Measurements from ENCODE around the gene FBXL19. TPM values are rescaled to one million over a fixed set of nuclear protein-coding genes. Genes with fewer than 3 reads are reported as not detected.
A peak's percentile ranks its signal among the peaks of the same experiment; 100 is the strongest.

The FBXL19 gene
- total and polyA plus RNA-seq, 9 of the 15 experiments (the other 6 are each of a cell fraction or from before 2014, with no cell fraction given), result 0.13 to 48.0 (median 13.5) TPM; not detected in 1

GRCh38 chr16:30922960-30923535, 324 bp upstream of the FBXL19 start (continued):
- TF ChIP-seq ZNF584 (CRISPR knock-in tag; IDR thresholded peaks at IDR 0.05; ENCODE audit: low read depth) (peak; percentile 93), GATAD2B (IDR thresholded peaks at IDR 0.05; ENCODE audit: borderline replicate concordance) (no peak), SMAD3 (CRISPR knock-in tag; conservative IDR thresholded peaks at IDR 0.05) (0 out of 2 replicates have a peak, but pooled peaks have one; percentile 58), KDM5B (IDR thresholded peaks at IDR 0.05; ENCODE audit: insufficient replicate concordance, low read depth, low read length) (peak; percentile 78), PTBP1 (IDR thresholded peaks at IDR 0.05; ENCODE audit: low read depth, low read length) (no peak), MECOM (CRISPR knock-in tag; IDR thresholded peaks at IDR 0.05) (no peak), DMBX1 (CRISPR knock-in tag; IDR thresholded peaks at IDR 0.05; ENCODE audit: borderline replicate concordance) (peak; percentile 94), FOXA1 (IDR thresholded peaks at IDR 0.05; ENCODE audit: borderline replicate concordance) (no peak), ZEB2 (IDR thresholded peaks at IDR 0.05) (peak; percentile 93), NR1H2 (CRISPR knock-in tag; IDR thresholded peaks at IDR 0.05) (no peak), REST (IDR thresholded peaks at IDR 0.05; ENCODE audit: borderline replicate concordance) (no peak; the same call in 1 of the 2 replicates), REST (CRISPR knock-in tag; IDR thresholded peaks at IDR 0.05; ENCODE audit: low read depth) (0 out of 2 replicates have a peak, but pooled peaks have one; percentile 61), CCAR2 (IDR thresholded peaks at IDR 0.05; ENCODE audit: low read depth, low read length) (no peak), ZNF354B (CRISPR knock-in tag; IDR thresholded peaks at IDR 0.05) (0 out of 2 replicates have a peak, but pooled peaks have one; percentile 43)
- TF ChIP-seq, protein P1, sequence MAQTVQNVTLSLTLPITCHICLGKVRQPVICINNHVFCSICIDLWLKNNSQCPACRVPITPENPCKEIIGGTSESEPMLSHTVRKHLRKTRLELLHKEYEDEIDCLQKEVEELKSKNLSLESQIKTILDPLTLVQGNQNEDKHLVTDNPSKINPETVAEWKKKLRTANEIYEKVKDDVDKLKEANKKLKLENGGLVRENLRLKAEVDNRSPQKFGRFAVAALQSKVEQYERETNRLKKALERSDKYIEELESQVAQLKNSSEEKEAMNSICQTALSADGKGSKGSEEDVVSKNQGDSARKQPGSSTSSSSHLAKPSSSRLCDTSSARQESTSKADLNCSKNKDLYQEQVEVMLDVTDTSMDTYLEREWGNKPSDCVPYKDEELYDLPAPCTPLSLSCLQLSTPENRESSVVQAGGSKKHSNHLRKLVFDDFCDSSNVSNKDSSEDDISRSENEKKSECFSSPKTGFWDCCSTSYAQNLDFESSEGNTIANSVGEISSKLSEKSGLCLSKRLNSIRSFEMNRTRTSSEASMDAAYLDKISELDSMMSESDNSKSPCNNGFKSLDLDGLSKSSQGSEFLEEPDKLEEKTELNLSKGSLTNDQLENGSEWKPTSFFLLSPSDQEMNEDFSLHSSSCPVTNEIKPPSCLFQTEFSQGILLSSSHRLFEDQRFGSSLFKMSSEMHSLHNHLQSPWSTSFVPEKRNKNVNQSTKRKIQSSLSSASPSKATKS (CRISPR knock-in tag; IDR thresholded peaks at IDR 0.05), result no peak
- TF ChIP-seq, protein P2, sequence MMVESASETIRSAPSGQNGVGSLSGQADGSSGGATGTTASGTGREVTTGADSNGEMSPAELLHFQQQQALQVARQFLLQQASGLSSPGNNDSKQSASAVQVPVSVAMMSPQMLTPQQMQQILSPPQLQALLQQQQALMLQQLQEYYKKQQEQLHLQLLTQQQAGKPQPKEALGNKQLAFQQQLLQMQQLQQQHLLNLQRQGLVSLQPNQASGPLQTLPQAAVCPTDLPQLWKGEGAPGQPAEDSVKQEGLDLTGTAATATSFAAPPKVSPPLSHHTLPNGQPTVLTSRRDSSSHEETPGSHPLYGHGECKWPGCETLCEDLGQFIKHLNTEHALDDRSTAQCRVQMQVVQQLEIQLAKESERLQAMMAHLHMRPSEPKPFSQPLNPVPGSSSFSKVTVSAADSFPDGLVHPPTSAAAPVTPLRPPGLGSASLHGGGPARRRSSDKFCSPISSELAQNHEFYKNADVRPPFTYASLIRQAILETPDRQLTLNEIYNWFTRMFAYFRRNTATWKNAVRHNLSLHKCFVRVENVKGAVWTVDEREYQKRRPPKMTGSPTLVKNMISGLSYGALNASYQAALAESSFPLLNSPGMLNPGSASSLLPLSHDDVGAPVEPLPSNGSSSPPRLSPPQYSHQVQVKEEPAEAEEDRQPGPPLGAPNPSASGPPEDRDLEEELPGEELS (CRISPR knock-in tag; IDR thresholded peaks at IDR 0.05; ENCODE audit: borderline replicate concordance), result peak; percentile 82; the same call in 1 of the 2 replicates

Measured in K562 (cell line).